Uterus (tissue), 2 donors: ENCODE results near the gene NEUROD2.

Source experiments
- CTCF ChIP-seq, 4 experiments: fragments of 200-600 bp in 2 of 4; fragments of 450-650 bp in 2 of 4; sonication (generic) in 2 of 4; IDR thresholded peaks; one replicate each; pipeline ENCODE4 v1.5.1; 2016 to 2019; ENCODE audit warnings: antibody characterized with exemption in 4 of 4, mild to moderate bottlenecking in 2 of 4, moderate library complexity in 1 of 4
- POLR2A ChIP-seq, 2 donors: fragments of 450-650 bp; IDR thresholded peaks; one replicate each; pipeline ENCODE4 v1.6.1; 2016; ENCODE audit warnings: antibody characterized with exemption in 2 of 2, mild to moderate bottlenecking in 1 of 2, moderate library complexity in 1 of 2

- no peak for TF ChIP-seq CTCF (IDR thresholded peaks at IDR 0.05)
- no peak for TF ChIP-seq POLR2A (IDR thresholded peaks at IDR 0.05)
Measured at GRCh38 chr17:39618246-39618913, 10.7 kb upstream of the NEUROD2 start.
